Fibroblast of skin of back (primary cell): ENCODE results near the gene SCN1A.
"Not testable (repeated sequence)": the region's sequence is repeated elsewhere in the genome, so short reads cannot be mapped to it uniquely, and the experiment has no call there.

ENCODE experiments used
- DNase-seq: peaks from one replicate; pipeline ENCODE4 v3.0.0-alpha.2; 2013

Gene SCN1A

GRCh38 chr2:166081131-166081632 is 46.6 kb downstream of the SCN1A start:
- no peak for DNase-seq

DNA sequence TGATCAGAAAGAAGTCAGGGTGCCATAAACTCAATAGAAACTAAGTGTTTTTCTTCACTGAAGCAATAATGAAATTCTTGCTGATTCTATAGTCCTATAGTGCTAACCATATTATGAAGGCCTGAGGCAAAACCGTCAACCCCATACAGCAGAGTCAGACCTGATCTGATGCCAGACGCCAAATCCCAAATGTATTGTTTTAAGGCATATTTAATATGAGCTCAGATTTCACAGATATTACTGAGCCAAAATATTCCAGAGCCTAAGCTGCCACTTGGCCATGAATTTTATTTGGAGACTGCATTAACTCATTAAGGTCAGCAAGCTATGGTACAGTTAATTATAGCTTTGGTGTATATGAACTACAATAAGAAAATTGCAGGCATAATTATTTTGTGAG is 53.4 kb downstream of the SCN1A start:
- no peak for DNase-seq

- DNase-seq = no peak
Observed at GRCh38 chr2:166074011-166074410, 53.8 kb downstream of the SCN1A start.

DNA sequence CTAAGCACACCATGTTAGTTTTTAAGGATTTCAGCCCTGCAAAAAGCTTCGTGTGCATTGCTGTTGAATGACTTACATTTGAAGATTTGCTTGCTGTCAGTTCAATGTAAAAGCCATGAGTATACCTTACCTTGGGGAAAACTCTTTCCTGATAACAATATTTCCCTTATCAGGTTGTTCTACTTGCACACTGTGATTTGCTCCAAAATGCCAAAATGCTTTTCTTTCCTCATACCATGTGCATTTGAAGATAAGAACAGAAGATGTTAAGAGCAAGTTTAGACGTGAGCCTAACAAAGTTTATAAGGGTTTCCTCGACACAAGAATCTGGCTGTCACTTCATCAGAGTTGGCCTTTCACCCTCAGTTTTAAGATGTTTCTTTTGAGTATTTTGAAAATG is 57.6 kb downstream of the SCN1A start:
- DNase-seq = no peak

DNA sequence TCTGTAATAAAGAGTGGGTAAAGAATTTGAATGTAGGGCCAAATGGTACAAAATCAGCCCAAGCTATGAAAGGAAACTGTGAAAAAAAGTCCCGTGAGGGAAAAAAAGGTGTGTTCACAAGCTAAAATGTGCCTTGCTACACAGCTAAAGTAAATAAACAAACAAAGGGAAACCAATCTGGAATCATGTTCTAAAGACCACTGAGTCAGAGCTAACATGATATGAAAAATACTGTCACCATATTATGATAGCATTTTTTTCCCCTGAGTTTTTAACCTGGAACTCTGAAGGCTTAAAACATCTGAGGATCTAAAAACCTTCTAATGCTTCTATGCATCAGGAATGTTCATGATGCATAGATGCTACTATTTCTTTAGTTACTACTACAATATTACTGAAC is 58.8 kb downstream of the SCN1A start:
- no peak for DNase-seq

- DNase-seq = no peak
Observed at GRCh38 chr2:166067229-166067628, 60.6 kb downstream of the SCN1A start.

DNA sequence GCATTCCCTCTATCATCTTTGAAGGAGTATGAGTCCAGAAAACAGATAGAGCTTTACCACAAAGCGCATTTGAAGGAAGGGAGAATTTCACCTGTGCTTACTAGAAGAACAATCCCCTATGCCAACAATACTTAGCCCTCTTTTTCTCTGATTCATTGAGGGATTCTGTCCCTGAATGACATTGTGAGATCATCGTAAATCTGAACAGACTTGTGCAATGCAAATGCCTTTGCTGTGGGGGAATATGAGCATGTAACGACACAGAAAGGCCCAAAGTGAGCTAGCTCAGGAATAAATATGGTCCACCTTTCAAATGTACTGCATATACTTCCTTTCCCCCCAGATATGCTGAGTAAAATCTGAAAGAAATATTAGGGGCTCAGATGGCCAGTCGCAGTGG is 67.6 kb downstream of the SCN1A start:
- DNase-seq = no peak

- DNase-seq = peak; percentile 12
Observed at GRCh38 chr2:166057370-166058164, 70.3 kb downstream of the SCN1A start.

DNA sequence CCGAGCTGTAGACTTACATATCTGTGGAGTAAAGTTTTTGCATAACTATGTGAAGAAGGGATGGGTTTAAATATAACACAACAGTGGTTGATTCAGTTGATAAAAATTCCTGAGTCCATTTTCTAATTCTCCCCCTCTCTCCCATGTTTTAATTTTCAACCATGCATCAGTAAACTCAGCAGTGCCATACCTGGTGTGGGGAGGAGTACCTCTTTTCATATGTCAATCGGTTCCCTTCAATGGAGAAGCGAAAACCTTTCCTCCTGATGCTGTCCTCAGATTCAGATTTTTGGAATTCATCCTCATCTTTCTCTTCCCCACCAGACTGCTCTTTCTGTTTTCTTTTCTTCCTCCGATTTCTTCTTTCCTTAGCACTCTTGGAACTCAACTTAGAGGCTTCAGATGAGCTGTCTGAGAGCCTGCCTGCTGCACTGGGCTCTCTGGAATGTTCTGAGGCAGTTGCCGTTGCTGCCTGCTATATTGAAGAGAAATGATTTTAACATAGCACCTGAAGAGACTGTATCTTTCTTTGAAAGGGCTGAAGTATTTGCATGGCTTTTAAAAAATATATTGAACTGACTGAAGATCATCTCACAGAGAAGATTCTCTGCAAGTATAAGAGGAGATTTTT is 82.9 kb downstream of the SCN1A start:
- peak; percentile 1 for DNase-seq

- peak; percentile 5 for DNase-seq
Observed at GRCh38 chr2:166042768-166043390, 84.9 kb downstream of the SCN1A start.

GRCh38 chr2:166042356-166042755 is 85.5 kb downstream of the SCN1A start:
- peak; percentile 5 for DNase-seq

GRCh38 chr2:166041613-166042012 is 86.2 kb downstream of the SCN1A start:
- no peak for DNase-seq

- DNase-seq = no peak
Observed at GRCh38 chr2:166032361-166032760, 95.5 kb downstream of the SCN1A start.

DNA sequence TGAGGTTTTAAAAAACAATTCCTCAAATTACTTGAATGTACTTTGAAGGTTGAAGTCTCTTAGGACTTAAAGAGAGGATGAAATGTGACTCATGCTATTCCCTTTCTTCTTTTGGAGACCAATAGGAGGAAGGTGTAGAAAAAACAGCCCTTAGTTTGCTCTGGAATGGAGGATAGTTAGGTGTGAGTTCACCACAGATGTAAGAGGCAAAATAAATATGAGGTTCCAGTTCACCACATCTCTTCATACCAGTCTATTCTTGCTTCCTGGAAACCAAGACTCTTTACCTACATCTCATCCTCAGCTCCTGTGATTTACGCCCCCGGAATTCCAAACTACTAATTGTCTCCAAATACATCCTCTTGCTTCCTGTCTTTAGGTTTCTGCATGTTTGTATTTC is 96.8 kb downstream of the SCN1A start:
- DNase-seq = no peak

- DNase-seq = no peak
Observed at GRCh38 chr2:166025313-166025712, 102.5 kb downstream of the SCN1A start.

GRCh38 chr2:166017208-166017607 is 110.6 kb downstream of the SCN1A start:
- no peak for DNase-seq

GRCh38 chr2:166013878-166014277 is 113.9 kb downstream of the SCN1A start:
- DNase-seq = no peak

DNA sequence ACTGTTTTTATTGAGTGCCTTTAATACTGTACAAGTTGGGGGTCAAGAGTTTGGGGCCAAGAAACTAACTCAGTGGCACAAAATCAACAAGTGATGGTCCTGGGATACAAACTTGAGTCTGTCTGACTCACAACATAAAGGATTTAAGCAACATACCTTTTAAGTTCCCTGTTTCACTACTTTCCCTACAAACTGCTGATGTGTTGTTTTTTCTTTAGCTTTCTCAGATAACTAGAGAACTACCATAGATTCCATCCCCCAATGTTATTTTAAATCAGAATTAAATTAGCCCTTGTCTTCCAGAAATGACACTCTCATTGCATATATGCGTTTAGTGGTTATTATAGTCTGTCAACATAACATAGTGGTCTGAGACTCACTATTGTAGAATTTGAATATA is 116.2 kb downstream of the SCN1A start:
- DNase-seq = no peak

- DNase-seq = no peak
Observed at GRCh38 chr2:166000401-166000800, 127.4 kb downstream of the SCN1A start.

DNA sequence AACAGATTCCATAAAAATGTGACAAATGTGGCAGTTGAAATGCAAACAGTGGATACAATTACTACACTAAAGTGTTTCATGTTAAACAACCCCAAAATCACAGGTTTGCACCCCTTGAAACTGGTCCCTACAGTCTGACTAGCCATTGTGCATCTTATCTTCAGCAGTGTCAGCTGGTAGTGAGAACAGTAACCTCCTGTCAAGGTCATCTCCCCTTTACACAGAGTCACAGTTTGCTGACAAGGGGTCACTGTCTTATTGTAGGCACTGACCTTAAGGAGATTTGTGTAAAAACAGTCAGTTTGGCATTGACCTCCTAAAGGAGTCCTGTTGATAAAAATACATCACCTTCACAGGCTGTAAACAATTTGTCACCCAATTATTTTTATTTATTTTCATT is 137.0 kb downstream of the SCN1A start:
- no peak for DNase-seq

GRCh38 chr2:165989851-165990250 is 138.0 kb downstream of the SCN1A start:
- DNase-seq = no peak

GRCh38 chr2:165985120-165985519 is 142.7 kb downstream of the SCN1A start:
- no peak for DNase-seq

DNA sequence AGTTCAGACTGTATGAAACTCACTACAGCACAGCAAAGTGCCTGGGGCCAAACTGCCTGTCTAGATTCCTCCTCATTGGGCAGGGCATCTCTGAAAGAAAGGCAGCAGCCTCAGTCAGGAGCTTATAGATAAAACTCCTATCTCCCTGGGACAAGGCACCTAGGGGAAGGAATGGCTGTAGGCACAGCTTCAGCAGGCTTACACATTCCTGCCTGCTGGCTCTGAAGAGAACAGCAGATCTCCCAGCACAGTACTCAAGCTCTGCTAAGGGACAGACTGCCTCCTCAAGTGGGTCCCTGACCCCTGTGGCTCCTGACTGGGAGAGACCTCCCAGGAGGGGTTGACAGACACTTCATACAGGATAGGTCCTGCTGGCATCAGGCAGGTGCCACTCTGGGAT is 155.7 kb downstream of the SCN1A start:
- DNase-seq = not testable (repeated sequence)

- no peak for DNase-seq
Observed at GRCh38 chr2:165970663-165971062, 157.2 kb downstream of the SCN1A start.
